Cardiac fibroblast (primary cell): ENCODE results near the gene AXIN2.

Experiments used
- DNase-seq, 2 donors: peaks; one replicate each; pipeline versions ENCODE4 v3.0.0 to v3.0.0-alpha.2; 2010; ENCODE audit warnings: low read depth in 2 of 2
- H3K4me3 ChIP-seq, 2 donors: replicated peaks in 1 of 2; 1 replicate in 1 of 2; 2 replicates in 1 of 2; pipeline ENCODE4 v1.5.1; 2011; ENCODE audit warnings: low read depth in 2 of 2, low read length in 2 of 2, mild to moderate bottlenecking in 2 of 2, moderate library complexity in 1 of 2
- CTCF ChIP-seq: IDR thresholded peaks from one replicate; pipeline ENCODE4 v1.5.1; 2011; ENCODE audit warnings: low read depth, mild to moderate bottlenecking, low read length, inconsistent platforms

The AXIN2 gene

GRCh38 chr17:65503557-65503956 lies 57.9 kb downstream of the AXIN2 start:
- no peak for TF ChIP-seq CTCF

GRCh38 chr17:65498816-65499215 lies 62.6 kb downstream of the AXIN2 start:
- TF ChIP-seq CTCF: no peak
- no peak overlapping the region for H3K4me3 ChIP-seq
- DNase-seq: no peak

More at GRCh38 chr17:65503557-65503956, 57.9 kb downstream of the AXIN2 start:
- DNase-seq: no peak
- no peak overlapping the region for H3K4me3 ChIP-seq

- H3K4me3 ChIP-seq: no peak overlapping the region
- DNase-seq: no peak
- no peak for TF ChIP-seq CTCF
These were observed 64.6 kb downstream of the AXIN2 start for GRCh38 chr17:65496801-65497200.

GRCh38 chr17:65495122-65496055 lies 66.1 kb downstream of the AXIN2 start:
- H3K4me3 ChIP-seq: no peak overlapping the region
- DNase-seq: no peak
- no peak for TF ChIP-seq CTCF

GRCh38 chr17:65489413-65490155 lies 71.9 kb downstream of the AXIN2 start:
- TF ChIP-seq CTCF: no peak
- no peak overlapping the region for H3K4me3 ChIP-seq
- no peak for DNase-seq

- DNase-seq: no peak
- no peak overlapping the region for H3K4me3 ChIP-seq
- TF ChIP-seq CTCF: no peak
These were observed 72.8 kb downstream of the AXIN2 start for GRCh38 chr17:65488665-65489064.
